Stimulated activated CD4-positive, alpha-beta T cell treated with anti-CD3 and anti-CD28 coated beads, Interleukin-2, amount 100 ng/mL, for 24 hours (primary cell): Measurements from ENCODE around the gene FNDC11.
A peak's percentile ranks its signal among the peaks of the same experiment; 100 is the strongest.

Experiments
- DNase-seq, 2 donors: peaks; one replicate each; pipeline ENCODE4 v3.0.0-alpha.2; 2020

FNDC11 gene

GRCh38 chr20:63525971-63526370 lies 28.0 kb upstream of the FNDC11 start:
- no peak for DNase-seq

- no peak for DNase-seq
Measured at GRCh38 chr20:63527184-63527583, 26.8 kb upstream of the FNDC11 start.

GRCh38 chr20:63529180-63529860 lies 24.6 kb upstream of the FNDC11 start:
- no peak for DNase-seq

GRCh38 chr20:63529861-63530787 lies 23.8 kb upstream of the FNDC11 start:
- no peak for DNase-seq

GRCh38 chr20:63530788-63531160 lies 23.2 kb upstream of the FNDC11 start:
- DNase-seq, result no peak

GRCh38 chr20:63531686-63532448 lies 22.1 kb upstream of the FNDC11 start:
- DNase-seq, result no peak

- DNase-seq, result no peak
Measured at GRCh38 chr20:63532449-63532971, 21.4 kb upstream of the FNDC11 start.

- DNase-seq, result no peak
Measured at GRCh38 chr20:63533388-63533787, 20.6 kb upstream of the FNDC11 start.

- DNase-seq, result no peak
Measured at GRCh38 chr20:63533871-63534393, 20.0 kb upstream of the FNDC11 start.

- DNase-seq, result no peak
Measured at GRCh38 chr20:63534427-63534830, 19.5 kb upstream of the FNDC11 start.

- DNase-seq, result no peak
Measured at GRCh38 chr20:63534831-63535651, 18.9 kb upstream of the FNDC11 start.

GRCh38 chr20:63536241-63536977 lies 17.6 kb upstream of the FNDC11 start:
- DNase-seq, result no peak

GRCh38 chr20:63536997-63537524 lies 16.9 kb upstream of the FNDC11 start, which contains the start of gene PTK6:
PTK6 (minus strand) TSS chr20:63537376; CDS start chr20:63537314, 62 bp downstream.
- peak in 1 of 2 donors; percentile 55 for DNase-seq

GRCh38 chr20:63537525-63538203 lies 16.3 kb upstream of the FNDC11 start:
- peak; percentile 95 for DNase-seq

GRCh38 chr20:63538204-63539091 lies 15.5 kb upstream of the FNDC11 start:
- no peak for DNase-seq

GRCh38 chr20:63539092-63539430 lies 14.9 kb upstream of the FNDC11 start:
- DNase-seq, result no peak

- DNase-seq, result no peak
Measured at GRCh38 chr20:63539441-63540370, 14.3 kb upstream of the FNDC11 start.
